ENCODE results near the gene PLCB1. TPM values are rescaled to one million over a fixed set of nuclear protein-coding genes. Genes with fewer than 3 reads are reported as not detected.
A peak's percentile ranks its signal among the peaks of the same experiment; 100 is the strongest.

PLCB1 gene
- total and polyA plus RNA-seq, 2 donors (not counting 1 experiment from before 2014, with no cell fraction given) = 13.4 to 23.3 TPM

GRCh38 chr20:8744228-8744844 is 612.3 kb downstream of the PLCB1 start:
- no peak for TF ChIP-seq CTCF (conservative IDR thresholded peaks at IDR 0.05 in 1 of 2, IDR thresholded peaks at IDR 0.05 in 1 of 2; ENCODE audit: low read depth in 1 of 2, low read length in 2 of 2)
- no peak for TF ChIP-seq EZH2 (IDR thresholded peaks at IDR 0.05; ENCODE audit: low read length, missing control alignments)
- no peaks in the 10 kb centered on the region for H4K20me1 ChIP-seq (ENCODE audit: control insufficient read depth, extremely low read depth, insufficient read depth, low read length)
- H3K9ac ChIP-seq (ENCODE audit: insufficient read depth, low read length) = no peak overlapping the region
- no peak overlapping the region for H3K4me3 ChIP-seq (replicated peaks in 1 of 4; ENCODE audit: control extremely low read depth in 1 of 4, insufficient read depth in 1 of 4, low read depth in 3 of 4, low read length in 4 of 4)
- H3K36me3 ChIP-seq (ENCODE audit: control insufficient read depth, insufficient read depth, low read length) = no peaks in the 10 kb centered on the region
- H3K27ac ChIP-seq (ENCODE audit: insufficient read depth, low read length) = no peak overlapping the region
- DNase-seq (ENCODE audit: low read depth in 2 of 2) = peak in 1 of 2 donors; percentile 50
- no peaks in the 10 kb centered on the region for H3K4me1 ChIP-seq (ENCODE audit: control insufficient read depth, extremely low read depth, insufficient read depth, low read length)
- H3K4me2 ChIP-seq (ENCODE audit: extremely low read depth, insufficient read depth, low read length) = no peak overlapping the region
- H2AFZ ChIP-seq (ENCODE audit: low read length) = no peak overlapping the region
- no peaks in the 10 kb centered on the region for H3K9me3 ChIP-seq (ENCODE audit: control insufficient read depth, insufficient read depth, low read depth, low read length)
- no peaks in the 10 kb centered on the region for H3K79me2 ChIP-seq (ENCODE audit: control insufficient read depth, insufficient read depth, low read length)
- H3K27me3 ChIP-seq (ENCODE audit: control insufficient read depth, insufficient read depth, low read length) = no peaks in the 10 kb centered on the region

- Histone ChIP-seq H3K27ac (ENCODE audit: insufficient read depth, low read length) (no peak overlapping the region), H3K9ac (ENCODE audit: insufficient read depth, low read length) (no peak overlapping the region), H3K9me3 (ENCODE audit: control insufficient read depth, insufficient read depth, low read depth, low read length) (no peaks in the 10 kb centered on the region), H3K4me2 (ENCODE audit: extremely low read depth, insufficient read depth, low read length) (no peak overlapping the region), H3K36me3 (ENCODE audit: control insufficient read depth, insufficient read depth, low read length) (no peaks in the 10 kb centered on the region), H3K27me3 (ENCODE audit: control insufficient read depth, insufficient read depth, low read length) (no peaks in the 10 kb centered on the region), H3K4me1 (ENCODE audit: control insufficient read depth, extremely low read depth, insufficient read depth, low read length) (peaks cover 2% of the 10 kb centered on the region), H3K4me3 (replicated peaks in 1 of 4; ENCODE audit: control extremely low read depth in 1 of 4, insufficient read depth in 1 of 4, low read depth in 3 of 4, low read length in 4 of 4) (no peak overlapping the region), H4K20me1 (ENCODE audit: control insufficient read depth, extremely low read depth, insufficient read depth, low read length) (no peaks in the 10 kb centered on the region), H2AFZ (ENCODE audit: low read length) (no peak overlapping the region), H3K79me2 (ENCODE audit: control insufficient read depth, insufficient read depth, low read length) (no peaks in the 10 kb centered on the region)
- DNase-seq (ENCODE audit: low read depth in 2 of 2) = peak; percentile 52 to 77
- TF ChIP-seq EZH2 (IDR thresholded peaks at IDR 0.05; ENCODE audit: low read length, missing control alignments) (no peak), CTCF (conservative IDR thresholded peaks at IDR 0.05 in 1 of 2, IDR thresholded peaks at IDR 0.05 in 1 of 2; ENCODE audit: low read depth in 1 of 2, low read length in 2 of 2) (no peak)
Observed at GRCh38 chr20:8749101-8749500, 617.0 kb downstream of the PLCB1 start.

GRCh38 chr20:8749986-8750385 is 617.9 kb downstream of the PLCB1 start:
- Histone ChIP-seq H3K27ac (ENCODE audit: insufficient read depth, low read length) (no peak overlapping the region), H3K27me3 (ENCODE audit: control insufficient read depth, insufficient read depth, low read length) (no peaks in the 10 kb centered on the region), H3K36me3 (ENCODE audit: control insufficient read depth, insufficient read depth, low read length) (no peaks in the 10 kb centered on the region), H3K79me2 (ENCODE audit: control insufficient read depth, insufficient read depth, low read length) (no peaks in the 10 kb centered on the region), H4K20me1 (ENCODE audit: control insufficient read depth, extremely low read depth, insufficient read depth, low read length) (no peaks in the 10 kb centered on the region), H3K9me3 (ENCODE audit: control insufficient read depth, insufficient read depth, low read depth, low read length) (no peaks in the 10 kb centered on the region), H3K4me3 (replicated peaks in 1 of 4; ENCODE audit: control extremely low read depth in 1 of 4, insufficient read depth in 1 of 4, low read depth in 3 of 4, low read length in 4 of 4) (no peak overlapping the region), H2AFZ (ENCODE audit: low read length) (no peak overlapping the region), H3K4me2 (ENCODE audit: extremely low read depth, insufficient read depth, low read length) (no peak overlapping the region), H3K4me1 (ENCODE audit: control insufficient read depth, extremely low read depth, insufficient read depth, low read length) (peaks cover 2% of the 10 kb centered on the region), H3K9ac (ENCODE audit: insufficient read depth, low read length) (no peak overlapping the region)
- peak; percentile 60 to 73 for DNase-seq (ENCODE audit: low read depth in 2 of 2)
- no peak for TF ChIP-seq CTCF (conservative IDR thresholded peaks at IDR 0.05 in 1 of 2, IDR thresholded peaks at IDR 0.05 in 1 of 2; ENCODE audit: low read depth in 1 of 2, low read length in 2 of 2)
- no peak for TF ChIP-seq EZH2 (IDR thresholded peaks at IDR 0.05; ENCODE audit: low read length, missing control alignments)
